ENCODE measurements around the gene MFSD6L.

MFSD6L gene

GRCh38 chr17:8836821-8837562, 37.8 kb upstream of the MFSD6L start:
- Histone ChIP-seq H3K4me2 (ENCODE audit: low read depth, low read length, poor library complexity, severe bottlenecking) (no peak overlapping the region), H3K4me3 (ENCODE audit: low read length, poor library complexity, severe bottlenecking) (no peak overlapping the region), H3K36me3 (ENCODE audit: insufficient read depth, low read length) (peaks cover 59% of the 10 kb centered on the region; the same call in 1 of the 2 replicates), H4K20me1 (ENCODE audit: insufficient read depth, low read length, poor library complexity, severe bottlenecking) (no peaks in the 10 kb centered on the region), H3K9me3 (ENCODE audit: insufficient read depth, low read depth, low read length) (no peaks in the 10 kb centered on the region), H3F3A (ENCODE audit: low read depth) (no peaks in the 10 kb centered on the region), H3K9ac (ENCODE audit: low read depth, low read length, poor library complexity, severe bottlenecking) (no peak overlapping the region), H3K27me3 (ENCODE audit: insufficient read depth, low read length, poor library complexity, severe bottlenecking) (no peaks in the 10 kb centered on the region), H3K4me1 (ENCODE audit: insufficient read depth, low read length, poor library complexity, severe bottlenecking) (no peaks in the 10 kb centered on the region), H2AFZ (ENCODE audit: low read length) (no peak overlapping the region), H3K9me2 (replicated peaks; ENCODE audit: low read depth, low read length) (no peaks in the 10 kb centered on the region), H3K79me2 (ENCODE audit: insufficient read depth, low read length) (no peaks in the 10 kb centered on the region)
- TF ChIP-seq EZH2phosphoT487 (IDR thresholded peaks at IDR 0.05; ENCODE audit: borderline replicate concordance), result no peak
- TF ChIP-seq, protein P1, sequence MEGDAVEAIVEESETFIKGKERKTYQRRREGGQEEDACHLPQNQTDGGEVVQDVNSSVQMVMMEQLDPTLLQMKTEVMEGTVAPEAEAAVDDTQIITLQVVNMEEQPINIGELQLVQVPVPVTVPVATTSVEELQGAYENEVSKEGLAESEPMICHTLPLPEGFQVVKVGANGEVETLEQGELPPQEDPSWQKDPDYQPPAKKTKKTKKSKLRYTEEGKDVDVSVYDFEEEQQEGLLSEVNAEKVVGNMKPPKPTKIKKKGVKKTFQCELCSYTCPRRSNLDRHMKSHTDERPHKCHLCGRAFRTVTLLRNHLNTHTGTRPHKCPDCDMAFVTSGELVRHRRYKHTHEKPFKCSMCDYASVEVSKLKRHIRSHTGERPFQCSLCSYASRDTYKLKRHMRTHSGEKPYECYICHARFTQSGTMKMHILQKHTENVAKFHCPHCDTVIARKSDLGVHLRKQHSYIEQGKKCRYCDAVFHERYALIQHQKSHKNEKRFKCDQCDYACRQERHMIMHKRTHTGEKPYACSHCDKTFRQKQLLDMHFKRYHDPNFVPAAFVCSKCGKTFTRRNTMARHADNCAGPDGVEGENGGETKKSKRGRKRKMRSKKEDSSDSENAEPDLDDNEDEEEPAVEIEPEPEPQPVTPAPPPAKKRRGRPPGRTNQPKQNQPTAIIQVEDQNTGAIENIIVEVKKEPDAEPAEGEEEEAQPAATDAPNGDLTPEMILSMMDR (conservative IDR thresholded peaks at IDR 0.05; ENCODE audit: low read length), result no peak

- Histone ChIP-seq H3K9me2 (replicated peaks; ENCODE audit: low read depth, low read length) (no peaks in the 10 kb centered on the region), H2AFZ (ENCODE audit: low read length) (no peak overlapping the region), H3K4me1 (ENCODE audit: insufficient read depth, low read length, poor library complexity, severe bottlenecking) (no peaks in the 10 kb centered on the region), H3K9me3 (ENCODE audit: insufficient read depth, low read depth, low read length) (no peaks in the 10 kb centered on the region), H4K20me1 (ENCODE audit: insufficient read depth, low read length, poor library complexity, severe bottlenecking) (no peaks in the 10 kb centered on the region), H3K36me3 (ENCODE audit: insufficient read depth, low read length) (peaks cover 55% of the 10 kb centered on the region; the same call in 1 of the 2 replicates), H3K79me2 (ENCODE audit: insufficient read depth, low read length) (no peaks in the 10 kb centered on the region), H3K27me3 (ENCODE audit: insufficient read depth, low read length, poor library complexity, severe bottlenecking) (no peaks in the 10 kb centered on the region), H3K4me2 (ENCODE audit: low read depth, low read length, poor library complexity, severe bottlenecking) (no peak overlapping the region), H3K9ac (ENCODE audit: low read depth, low read length, poor library complexity, severe bottlenecking) (no peak overlapping the region), H3F3A (ENCODE audit: low read depth) (no peaks in the 10 kb centered on the region), H3K4me3 (ENCODE audit: low read length, poor library complexity, severe bottlenecking) (no peak overlapping the region)
- TF ChIP-seq EZH2phosphoT487 (IDR thresholded peaks at IDR 0.05; ENCODE audit: borderline replicate concordance), result no peak
- TF ChIP-seq, protein P1 (conservative IDR thresholded peaks at IDR 0.05; ENCODE audit: low read length), result no peak
Measured at GRCh38 chr17:8835631-8836364, 36.6 kb upstream of the MFSD6L start.

- Histone ChIP-seq H3K9ac (ENCODE audit: low read depth, low read length, poor library complexity, severe bottlenecking) (no peak overlapping the region), H3F3A (ENCODE audit: low read depth) (no peaks in the 10 kb centered on the region), H3K36me3 (ENCODE audit: insufficient read depth, low read length) (peaks cover 55% of the 10 kb centered on the region; the same call in 1 of the 2 replicates), H3K4me1 (ENCODE audit: insufficient read depth, low read length, poor library complexity, severe bottlenecking) (no peaks in the 10 kb centered on the region), H3K9me3 (ENCODE audit: insufficient read depth, low read depth, low read length) (no peaks in the 10 kb centered on the region), H4K20me1 (ENCODE audit: insufficient read depth, low read length, poor library complexity, severe bottlenecking) (no peaks in the 10 kb centered on the region), H3K27me3 (ENCODE audit: insufficient read depth, low read length, poor library complexity, severe bottlenecking) (no peaks in the 10 kb centered on the region), H2AFZ (ENCODE audit: low read length) (no peak overlapping the region), H3K9me2 (replicated peaks; ENCODE audit: low read depth, low read length) (no peaks in the 10 kb centered on the region), H3K4me3 (ENCODE audit: low read length, poor library complexity, severe bottlenecking) (no peak overlapping the region), H3K79me2 (ENCODE audit: insufficient read depth, low read length) (no peaks in the 10 kb centered on the region), H3K4me2 (ENCODE audit: low read depth, low read length, poor library complexity, severe bottlenecking) (no peak overlapping the region)
- TF ChIP-seq EZH2phosphoT487 (IDR thresholded peaks at IDR 0.05; ENCODE audit: borderline replicate concordance), result no peak
- TF ChIP-seq, protein P1 (conservative IDR thresholded peaks at IDR 0.05; ENCODE audit: low read length), result no peak
Measured at GRCh38 chr17:8835106-8835505, 35.9 kb upstream of the MFSD6L start.

Measured in Loucy (cell line).